ENCODE measurements around the gene FAM124A. TPM values are rescaled to one million over a fixed set of nuclear protein-coding genes. Genes with fewer than 3 reads are reported as not detected.

FAM124A gene
- total RNA-seq, 2 experiments from 2014 or later: 0.44 TPM; not detected in 1

- Histone ChIP-seq H3K4me1 (ENCODE audit: insufficient read depth, low read length, poor library complexity, severe bottlenecking) (no peaks in the 10 kb centered on the region), H3K9me2 (ENCODE audit: insufficient read depth, low read length) (no peaks in the 10 kb centered on the region), H3K79me2 (ENCODE audit: insufficient read depth, low read depth, low read length) (no peaks in the 10 kb centered on the region), H3K36me3 (ENCODE audit: insufficient read depth, low read length) (no peaks in the 10 kb centered on the region), H3K4me3 (ENCODE audit: low read depth, low read length, poor library complexity, severe bottlenecking) (no peak overlapping the region), H3K9me3 (ENCODE audit: low read length) (no peaks in the 10 kb centered on the region), H3K4me2 (ENCODE audit: low read length) (no peak overlapping the region), H3K27ac (ENCODE audit: low read depth, low read length, poor library complexity, severe bottlenecking) (no peak overlapping the region), H4K20me1 (ENCODE audit: insufficient read depth, low read length) (no peaks in the 10 kb centered on the region), H2AFZ (ENCODE audit: low read length) (no peak overlapping the region)
- TF ChIP-seq EZH2phosphoT487 (IDR thresholded peaks at IDR 0.05; ENCODE audit: borderline replicate concordance, low read depth, low read length): no peak
- intact Hi-C loops (cut with micrococcal nuclease; ENCODE audit: unreplicated experiment): no loop called here
- BruUV-seq (replicated peaks): no TSS peak
- CTCF ChIA-PET (ENCODE audit: unreplicated experiment): interaction anchor here (0.5 kb wide), 1 partner anchor 38 kb away, joined by 3 read pairs; no protein-coding TSS in a partner anchor
- POLR2A ChIA-PET: interaction anchor here (0.6 to 1.8 kb wide), 4 partner anchors 12 to 167 kb away, joined by 3 to 4 read pairs (median 3); no protein-coding TSS in a partner anchor
- no peak for DNase-seq (ENCODE audit: low spot score)
Measured at GRCh38 chr13:51298812-51299211, 76.6 kb downstream of the FAM124A start.

GRCh38 chr13:51303063-51303552 lies 80.9 kb downstream of the FAM124A start:
- POLR2A ChIA-PET: interaction anchor here (0.9 kb wide), 1 partner anchor 214 kb away, joined by 4 read pairs; no protein-coding TSS in a partner anchor
- no peak overlapping the region for H3K4me3 ChIP-seq (ENCODE audit: low read depth, low read length, poor library complexity, severe bottlenecking)
- intact Hi-C loops (cut with micrococcal nuclease; ENCODE audit: unreplicated experiment): no loop called here
- no peak for DNase-seq (ENCODE audit: low spot score)
- TF ChIP-seq, protein P1, sequence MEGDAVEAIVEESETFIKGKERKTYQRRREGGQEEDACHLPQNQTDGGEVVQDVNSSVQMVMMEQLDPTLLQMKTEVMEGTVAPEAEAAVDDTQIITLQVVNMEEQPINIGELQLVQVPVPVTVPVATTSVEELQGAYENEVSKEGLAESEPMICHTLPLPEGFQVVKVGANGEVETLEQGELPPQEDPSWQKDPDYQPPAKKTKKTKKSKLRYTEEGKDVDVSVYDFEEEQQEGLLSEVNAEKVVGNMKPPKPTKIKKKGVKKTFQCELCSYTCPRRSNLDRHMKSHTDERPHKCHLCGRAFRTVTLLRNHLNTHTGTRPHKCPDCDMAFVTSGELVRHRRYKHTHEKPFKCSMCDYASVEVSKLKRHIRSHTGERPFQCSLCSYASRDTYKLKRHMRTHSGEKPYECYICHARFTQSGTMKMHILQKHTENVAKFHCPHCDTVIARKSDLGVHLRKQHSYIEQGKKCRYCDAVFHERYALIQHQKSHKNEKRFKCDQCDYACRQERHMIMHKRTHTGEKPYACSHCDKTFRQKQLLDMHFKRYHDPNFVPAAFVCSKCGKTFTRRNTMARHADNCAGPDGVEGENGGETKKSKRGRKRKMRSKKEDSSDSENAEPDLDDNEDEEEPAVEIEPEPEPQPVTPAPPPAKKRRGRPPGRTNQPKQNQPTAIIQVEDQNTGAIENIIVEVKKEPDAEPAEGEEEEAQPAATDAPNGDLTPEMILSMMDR (conservative IDR thresholded peaks at IDR 0.05; ENCODE audit: low read length): no peak
- TF ChIP-seq EZH2phosphoT487 (IDR thresholded peaks at IDR 0.05; ENCODE audit: borderline replicate concordance, low read depth, low read length): no peak
- H2AFZ ChIP-seq (ENCODE audit: low read length): no peak overlapping the region
- no peak overlapping the region for H3K4me2 ChIP-seq (ENCODE audit: low read length)
- H3K9me3 ChIP-seq (ENCODE audit: low read length): no peaks in the 10 kb centered on the region
- CTCF ChIA-PET (ENCODE audit: unreplicated experiment): no interaction called here
- no peaks in the 10 kb centered on the region for H3K4me1 ChIP-seq (ENCODE audit: insufficient read depth, low read length, poor library complexity, severe bottlenecking)
- H4K20me1 ChIP-seq (ENCODE audit: insufficient read depth, low read length): no peaks in the 10 kb centered on the region
- H3K79me2 ChIP-seq (ENCODE audit: insufficient read depth, low read depth, low read length): no peaks in the 10 kb centered on the region
- H3K36me3 ChIP-seq (ENCODE audit: insufficient read depth, low read length): no peaks in the 10 kb centered on the region
- H3K27ac ChIP-seq (ENCODE audit: low read depth, low read length, poor library complexity, severe bottlenecking): no peak overlapping the region
- no peaks in the 10 kb centered on the region for H3K9me2 ChIP-seq (ENCODE audit: insufficient read depth, low read length)
- no TSS peak for BruUV-seq (replicated peaks)

- TF ChIP-seq EZH2phosphoT487 (IDR thresholded peaks at IDR 0.05; ENCODE audit: borderline replicate concordance, low read depth, low read length): no peak
- TF ChIP-seq, protein P1 (conservative IDR thresholded peaks at IDR 0.05; ENCODE audit: low read length): no peak
- no TSS peak for BruUV-seq (replicated peaks)
- no peak overlapping the region for H3K4me2 ChIP-seq (ENCODE audit: low read length)
- no peaks in the 10 kb centered on the region for H3K4me1 ChIP-seq (ENCODE audit: insufficient read depth, low read length, poor library complexity, severe bottlenecking)
- H3K9me3 ChIP-seq (ENCODE audit: low read length): no peaks in the 10 kb centered on the region
- no peaks in the 10 kb centered on the region for H4K20me1 ChIP-seq (ENCODE audit: insufficient read depth, low read length)
- no peaks in the 10 kb centered on the region for H3K9me2 ChIP-seq (ENCODE audit: insufficient read depth, low read length)
- no peak for DNase-seq (ENCODE audit: low spot score)
- H3K79me2 ChIP-seq (ENCODE audit: insufficient read depth, low read depth, low read length): no peaks in the 10 kb centered on the region
- no peak overlapping the region for H3K4me3 ChIP-seq (ENCODE audit: low read depth, low read length, poor library complexity, severe bottlenecking)
- intact Hi-C loops (cut with micrococcal nuclease; ENCODE audit: unreplicated experiment): no loop called here
- H3K27ac ChIP-seq (ENCODE audit: low read depth, low read length, poor library complexity, severe bottlenecking): no peak overlapping the region
- no peak overlapping the region for H2AFZ ChIP-seq (ENCODE audit: low read length)
- CTCF ChIA-PET (ENCODE audit: unreplicated experiment): no interaction called here
- H3K36me3 ChIP-seq (ENCODE audit: insufficient read depth, low read length): no peaks in the 10 kb centered on the region
- POLR2A ChIA-PET: interaction anchor here (0.7 to 0.9 kb wide), 2 partner anchors 214 to 885 kb away, joined by 4 to 5 read pairs; no protein-coding TSS in a partner anchor
Measured at GRCh38 chr13:51303882-51304281, 81.7 kb downstream of the FAM124A start.

Data from OCI-LY7 (cell line).